GM12878 (cell line): ENCODE results near the gene SH3BP5.

Experiments
- ASH2L ChIP-seq: fragments of 300-600, 200-600 bp; sonication (generic); IDR thresholded peaks from 2 replicates; pipeline ENCODE4 v1.6.1; 2017; ENCODE audit warnings: low read depth, mild to moderate bottlenecking, borderline replicate concordance
- HDAC2 ChIP-seq: fragments of 200-600 bp; sonication (generic); IDR thresholded peaks from 2 replicates; pipeline ENCODE4 v1.6.1; 2017
- MEF2B ChIP-seq: fragments of 450-650 bp; IDR thresholded peaks from 2 replicates; pipeline ENCODE4 v1.6.1; 2018; ENCODE audit warnings: mild to moderate bottlenecking, moderate library complexity; ENCODE audit not compliant: partially characterized antibody, poor library complexity, severe bottlenecking
- RAD21 ChIP-seq: IDR thresholded peaks from 2 replicates; pipeline ENCODE4 v1.6.1; 2011; ENCODE audit warnings: mild to moderate bottlenecking, low read depth, low read length, moderate library complexity; ENCODE audit not compliant: insufficient read depth
- SUPT20H ChIP-seq: IDR thresholded peaks from 2 replicates; pipeline ENCODE4 v1.6.1; 2011; ENCODE audit warnings: low read depth, mild to moderate bottlenecking, low read length, moderate library complexity, borderline replicate concordance; ENCODE audit not compliant: control insufficient read depth
- ZNF274 ChIP-seq: IDR thresholded peaks from one replicate; pipeline ENCODE4 v1.8.0; 2011; ENCODE audit not compliant: insufficient read length, insufficient read depth
- TF ChIP-seq, protein P1 (sequence below), 3 experiments: IDR thresholded peaks in 2 of 3; conservative IDR thresholded peaks in 1 of 3; 2 replicates each; pipeline ENCODE4 v1.5.1; 2011; ENCODE audit warnings: low read depth in 3 of 3, low read length in 3 of 3, mild to moderate bottlenecking in 3 of 3, control low read depth in 2 of 3, moderate library complexity in 2 of 3, inconsistent platforms in 1 of 3, mixed read lengths in 1 of 3; ENCODE audit not compliant: control insufficient read depth in 2 of 3, insufficient read depth in 1 of 3; ENCODE audit errors: extremely low read depth in 1 of 3

DNA sequence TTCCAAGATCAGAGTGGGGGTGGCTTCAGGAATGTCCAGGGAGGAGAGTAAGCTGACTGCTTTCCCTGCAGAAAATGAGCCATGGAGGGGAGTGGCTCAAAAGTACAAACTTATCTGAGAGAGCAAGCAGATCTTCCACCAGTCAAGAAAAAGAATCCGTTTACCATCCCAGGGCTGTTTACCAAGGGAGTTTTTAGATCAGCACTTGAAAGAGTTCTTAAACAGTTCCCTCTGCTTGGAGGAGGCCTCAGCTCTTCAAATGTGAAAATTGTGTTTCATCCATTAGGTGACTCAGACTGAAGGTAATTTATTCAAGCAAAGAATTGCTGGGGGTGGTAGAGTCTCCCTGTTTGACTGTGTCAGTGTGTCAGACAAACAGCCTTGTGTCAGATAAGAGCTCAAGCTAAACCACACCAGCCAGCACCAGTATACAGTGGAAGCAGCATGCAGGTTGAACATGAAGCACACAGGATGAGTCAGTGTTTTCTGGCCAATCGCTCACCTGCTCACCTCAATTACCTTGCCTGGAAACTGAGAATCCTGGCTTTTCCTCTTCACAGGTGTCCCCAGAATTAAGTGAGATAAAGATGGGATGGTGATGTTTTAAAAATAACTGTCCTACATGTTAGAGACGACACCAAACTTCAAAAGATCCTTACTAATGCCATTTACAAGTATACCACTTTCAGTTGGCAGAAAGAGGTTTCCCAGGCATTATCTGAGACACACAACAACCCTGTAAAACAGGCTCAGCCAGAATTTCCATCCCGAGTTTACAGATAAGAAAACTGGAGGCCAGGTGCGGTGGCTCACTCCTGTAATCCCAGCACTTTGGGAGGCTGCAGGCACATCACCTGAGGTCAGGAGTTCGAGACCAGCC is 21.7 kb downstream of the SH3BP5 start:
- TF ChIP-seq MEF2B, result no peak
- TF ChIP-seq, protein P1, sequence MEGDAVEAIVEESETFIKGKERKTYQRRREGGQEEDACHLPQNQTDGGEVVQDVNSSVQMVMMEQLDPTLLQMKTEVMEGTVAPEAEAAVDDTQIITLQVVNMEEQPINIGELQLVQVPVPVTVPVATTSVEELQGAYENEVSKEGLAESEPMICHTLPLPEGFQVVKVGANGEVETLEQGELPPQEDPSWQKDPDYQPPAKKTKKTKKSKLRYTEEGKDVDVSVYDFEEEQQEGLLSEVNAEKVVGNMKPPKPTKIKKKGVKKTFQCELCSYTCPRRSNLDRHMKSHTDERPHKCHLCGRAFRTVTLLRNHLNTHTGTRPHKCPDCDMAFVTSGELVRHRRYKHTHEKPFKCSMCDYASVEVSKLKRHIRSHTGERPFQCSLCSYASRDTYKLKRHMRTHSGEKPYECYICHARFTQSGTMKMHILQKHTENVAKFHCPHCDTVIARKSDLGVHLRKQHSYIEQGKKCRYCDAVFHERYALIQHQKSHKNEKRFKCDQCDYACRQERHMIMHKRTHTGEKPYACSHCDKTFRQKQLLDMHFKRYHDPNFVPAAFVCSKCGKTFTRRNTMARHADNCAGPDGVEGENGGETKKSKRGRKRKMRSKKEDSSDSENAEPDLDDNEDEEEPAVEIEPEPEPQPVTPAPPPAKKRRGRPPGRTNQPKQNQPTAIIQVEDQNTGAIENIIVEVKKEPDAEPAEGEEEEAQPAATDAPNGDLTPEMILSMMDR (IDR thresholded peaks at IDR 0.05 in 2 of 3, conservative IDR thresholded peaks at IDR 0.05 in 1 of 3; ENCODE audit: control insufficient read depth in 2 of 3, extremely low read depth in 1 of 3, insufficient read depth in 1 of 3, low read depth in 3 of 3, low read length in 3 of 3), result no peak
- no peak for TF ChIP-seq ZNF274
- TF ChIP-seq SUPT20H, result no peak
- TF ChIP-seq RAD21, result no peak
- TF ChIP-seq HDAC2, result no peak
- TF ChIP-seq ASH2L, result no peak
